HEK293 (cell line): ENCODE results near the gene FLNA.

Experiments
- GFI1B ChIP-seq: fragments of 450-650 bp; formaldehyde crosslinking; IDR thresholded peaks from 2 replicates; pipeline ENCODE4 v1.5.1; 2016; ENCODE audit warnings: missing biosample characterization, missing genetic modification characterization
- ZNF274 ChIP-seq, 2 experiments: fragments of 200-500 bp in 1 of 2; fragments of 450-650 bp in 1 of 2; sonication (Bioruptor generic) in 1 of 2; formaldehyde crosslinking in 1 of 2; IDR thresholded peaks; 2 replicates each; pipeline versions ENCODE4 v1.5.1 to v1.6.1; 2014 to 2016; ENCODE audit warnings: borderline replicate concordance in 1 of 2, inconsistent platforms in 1 of 2, low read length in 1 of 2, missing biosample characterization in 1 of 2, missing genetic modification characterization in 1 of 2
- ZNF324 ChIP-seq: fragments of 450-650 bp; formaldehyde crosslinking; IDR thresholded peaks from 2 replicates; pipeline ENCODE4 v1.5.1; 2016; ENCODE audit warnings: missing biosample characterization, missing genetic modification characterization
- ZNF473 ChIP-seq: fragments of 450-650 bp; formaldehyde crosslinking; IDR thresholded peaks from 2 replicates; pipeline ENCODE4 v1.5.1; 2017; ENCODE audit warnings: missing biosample characterization, missing genetic modification characterization
- ZNF830 ChIP-seq: fragments of 450-650 bp; IDR thresholded peaks from 2 replicates; pipeline ENCODE4 v1.5.0; 2018; ENCODE audit warnings: missing biosample characterization, missing genetic modification characterization, low read depth, mild to moderate bottlenecking, moderate library complexity
- TF ChIP-seq, protein P1 (sequence below): fragments of 450-650 bp; formaldehyde crosslinking; IDR thresholded peaks from 2 replicates; pipeline ENCODE4 v1.5.1; 2016; ENCODE audit warnings: missing biosample characterization, missing genetic modification characterization
- TF ChIP-seq, protein P2 (sequence below): fragments of 450-650 bp; formaldehyde crosslinking; IDR thresholded peaks from 2 replicates; pipeline ENCODE4 v1.5.1; 2016; ENCODE audit warnings: missing biosample characterization, missing genetic modification characterization
- TF ChIP-seq, protein P3 (sequence below): fragments of 450-650 bp; formaldehyde crosslinking; IDR thresholded peaks from 2 replicates; pipeline ENCODE4 v1.5.1; 2016; ENCODE audit warnings: missing biosample characterization, missing genetic modification characterization
- TF ChIP-seq, protein P4 (sequence below): fragments of 450-650 bp; formaldehyde crosslinking; IDR thresholded peaks from 2 replicates; pipeline ENCODE4 v1.5.1; 2016; ENCODE audit warnings: missing biosample characterization, missing genetic modification characterization, low read depth
- TF ChIP-seq, protein P5 (sequence below): fragments of 450-650 bp; formaldehyde crosslinking; IDR thresholded peaks from 2 replicates; pipeline ENCODE4 v1.5.1; 2016; ENCODE audit warnings: missing biosample characterization, missing genetic modification characterization

DNA sequence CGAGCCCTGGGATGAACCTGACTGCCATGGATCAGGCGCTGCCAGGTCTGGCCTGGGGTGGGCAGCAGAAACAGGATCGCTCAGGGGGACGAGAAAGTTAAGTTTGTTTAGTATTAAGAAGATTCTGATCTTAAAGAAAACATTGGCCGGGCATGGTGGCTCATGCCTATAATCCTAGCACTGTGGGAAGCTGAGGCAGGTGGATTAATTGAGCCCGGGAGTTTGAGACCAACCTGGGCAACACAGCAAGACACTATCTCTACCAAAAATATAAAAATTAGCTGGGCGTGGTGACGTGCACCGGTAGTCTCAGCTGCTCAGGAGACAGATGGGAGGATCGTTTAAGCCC lies 696 bp upstream of the FLNA start:
- TF ChIP-seq, protein P1, sequence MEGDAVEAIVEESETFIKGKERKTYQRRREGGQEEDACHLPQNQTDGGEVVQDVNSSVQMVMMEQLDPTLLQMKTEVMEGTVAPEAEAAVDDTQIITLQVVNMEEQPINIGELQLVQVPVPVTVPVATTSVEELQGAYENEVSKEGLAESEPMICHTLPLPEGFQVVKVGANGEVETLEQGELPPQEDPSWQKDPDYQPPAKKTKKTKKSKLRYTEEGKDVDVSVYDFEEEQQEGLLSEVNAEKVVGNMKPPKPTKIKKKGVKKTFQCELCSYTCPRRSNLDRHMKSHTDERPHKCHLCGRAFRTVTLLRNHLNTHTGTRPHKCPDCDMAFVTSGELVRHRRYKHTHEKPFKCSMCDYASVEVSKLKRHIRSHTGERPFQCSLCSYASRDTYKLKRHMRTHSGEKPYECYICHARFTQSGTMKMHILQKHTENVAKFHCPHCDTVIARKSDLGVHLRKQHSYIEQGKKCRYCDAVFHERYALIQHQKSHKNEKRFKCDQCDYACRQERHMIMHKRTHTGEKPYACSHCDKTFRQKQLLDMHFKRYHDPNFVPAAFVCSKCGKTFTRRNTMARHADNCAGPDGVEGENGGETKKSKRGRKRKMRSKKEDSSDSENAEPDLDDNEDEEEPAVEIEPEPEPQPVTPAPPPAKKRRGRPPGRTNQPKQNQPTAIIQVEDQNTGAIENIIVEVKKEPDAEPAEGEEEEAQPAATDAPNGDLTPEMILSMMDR: no peak
- TF ChIP-seq GFI1B: no peak
- TF ChIP-seq, protein P2, sequence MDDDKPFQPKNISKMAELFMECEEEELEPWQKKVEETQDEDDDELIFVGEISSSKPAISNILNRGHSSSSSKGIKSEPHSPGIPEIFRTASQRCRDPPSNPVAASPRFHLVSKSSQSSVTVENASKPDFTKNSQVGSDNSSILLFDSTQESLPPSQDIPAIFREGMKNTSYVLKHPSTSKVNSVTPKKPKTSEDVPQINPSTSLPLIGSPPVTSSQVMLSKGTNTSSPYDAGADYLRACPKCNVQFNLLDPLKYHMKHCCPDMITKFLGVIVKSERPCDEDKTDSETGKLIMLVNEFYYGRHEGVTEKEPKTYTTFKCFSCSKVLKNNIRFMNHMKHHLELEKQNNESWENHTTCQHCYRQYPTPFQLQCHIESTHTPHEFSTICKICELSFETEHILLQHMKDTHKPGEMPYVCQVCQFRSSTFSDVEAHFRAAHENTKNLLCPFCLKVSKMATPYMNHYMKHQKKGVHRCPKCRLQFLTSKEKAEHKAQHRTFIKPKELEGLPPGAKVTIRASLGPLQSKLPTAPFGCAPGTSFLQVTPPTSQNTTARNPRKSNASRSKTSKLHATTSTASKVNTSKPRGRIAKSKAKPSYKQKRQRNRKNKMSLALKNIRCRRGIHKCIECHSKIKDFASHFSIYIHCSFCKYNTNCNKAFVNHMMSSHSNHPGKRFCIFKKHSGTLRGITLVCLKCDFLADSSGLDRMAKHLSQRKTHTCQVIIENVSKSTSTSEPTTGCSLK (tag by site-specific recombination): no peak
- TF ChIP-seq, protein P3, sequence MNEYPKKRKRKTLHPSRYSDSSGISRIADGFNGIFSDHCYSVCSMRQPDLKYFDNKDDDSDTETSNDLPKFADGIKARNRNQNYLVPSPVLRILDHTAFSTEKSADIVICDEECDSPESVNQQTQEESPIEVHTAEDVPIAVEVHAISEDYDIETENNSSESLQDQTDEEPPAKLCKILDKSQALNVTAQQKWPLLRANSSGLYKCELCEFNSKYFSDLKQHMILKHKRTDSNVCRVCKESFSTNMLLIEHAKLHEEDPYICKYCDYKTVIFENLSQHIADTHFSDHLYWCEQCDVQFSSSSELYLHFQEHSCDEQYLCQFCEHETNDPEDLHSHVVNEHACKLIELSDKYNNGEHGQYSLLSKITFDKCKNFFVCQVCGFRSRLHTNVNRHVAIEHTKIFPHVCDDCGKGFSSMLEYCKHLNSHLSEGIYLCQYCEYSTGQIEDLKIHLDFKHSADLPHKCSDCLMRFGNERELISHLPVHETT (tag by site-specific recombination): no peak
- TF ChIP-seq ZNF324 (tag by site-specific recombination): no peak
- TF ChIP-seq ZNF473 (tag by site-specific recombination): no peak
- TF ChIP-seq ZNF274 (IDR thresholded peaks at IDR 0.05; ENCODE audit: low read length): no peak
- no peak for TF ChIP-seq ZNF274 (tag by site-specific recombination; IDR thresholded peaks at IDR 0.05; ENCODE audit: borderline replicate concordance)
- no peak for TF ChIP-seq ZNF830 (tag by site-specific recombination)
- TF ChIP-seq, protein P4, sequence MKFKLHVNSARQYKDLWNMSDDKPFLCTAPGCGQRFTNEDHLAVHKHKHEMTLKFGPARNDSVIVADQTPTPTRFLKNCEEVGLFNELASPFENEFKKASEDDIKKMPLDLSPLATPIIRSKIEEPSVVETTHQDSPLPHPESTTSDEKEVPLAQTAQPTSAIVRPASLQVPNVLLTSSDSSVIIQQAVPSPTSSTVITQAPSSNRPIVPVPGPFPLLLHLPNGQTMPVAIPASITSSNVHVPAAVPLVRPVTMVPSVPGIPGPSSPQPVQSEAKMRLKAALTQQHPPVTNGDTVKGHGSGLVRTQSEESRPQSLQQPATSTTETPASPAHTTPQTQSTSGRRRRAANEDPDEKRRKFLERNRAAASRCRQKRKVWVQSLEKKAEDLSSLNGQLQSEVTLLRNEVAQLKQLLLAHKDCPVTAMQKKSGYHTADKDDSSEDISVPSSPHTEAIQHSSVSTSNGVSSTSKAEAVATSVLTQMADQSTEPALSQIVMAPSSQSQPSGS (tag by site-specific recombination): no peak
- TF ChIP-seq, protein P5, sequence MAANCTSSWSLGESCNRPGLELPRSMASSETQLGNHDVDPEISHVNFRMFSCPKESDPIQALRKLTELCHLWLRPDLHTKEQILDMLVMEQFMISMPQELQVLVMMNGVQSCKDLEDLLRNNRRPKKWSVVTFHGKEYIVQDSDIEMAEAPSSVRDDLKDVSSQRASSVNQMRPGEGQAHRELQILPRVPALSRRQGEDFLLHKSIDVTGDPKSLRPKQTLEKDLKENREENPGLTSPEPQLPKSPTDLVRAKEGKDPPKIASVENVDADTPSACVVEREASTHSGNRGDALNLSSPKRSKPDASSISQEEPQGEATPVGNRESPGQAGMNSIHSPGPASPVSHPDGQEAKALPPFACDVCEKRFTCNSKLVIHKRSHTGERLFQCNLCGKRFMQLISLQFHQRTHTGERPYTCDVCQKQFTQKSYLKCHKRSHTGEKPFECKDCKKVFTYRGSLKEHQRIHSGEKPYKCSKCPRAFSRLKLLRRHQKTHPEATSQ (tag by site-specific recombination): no peak
